ENCODE measurements around the gene LZTFL1. TPM values are rescaled to one million over a fixed set of nuclear protein-coding genes. Genes with fewer than 3 reads are reported as not detected.

Gene LZTFL1
- total RNA-seq, 2 donors from 2014 or later, result 8.3 to 8.9 TPM

DNA sequence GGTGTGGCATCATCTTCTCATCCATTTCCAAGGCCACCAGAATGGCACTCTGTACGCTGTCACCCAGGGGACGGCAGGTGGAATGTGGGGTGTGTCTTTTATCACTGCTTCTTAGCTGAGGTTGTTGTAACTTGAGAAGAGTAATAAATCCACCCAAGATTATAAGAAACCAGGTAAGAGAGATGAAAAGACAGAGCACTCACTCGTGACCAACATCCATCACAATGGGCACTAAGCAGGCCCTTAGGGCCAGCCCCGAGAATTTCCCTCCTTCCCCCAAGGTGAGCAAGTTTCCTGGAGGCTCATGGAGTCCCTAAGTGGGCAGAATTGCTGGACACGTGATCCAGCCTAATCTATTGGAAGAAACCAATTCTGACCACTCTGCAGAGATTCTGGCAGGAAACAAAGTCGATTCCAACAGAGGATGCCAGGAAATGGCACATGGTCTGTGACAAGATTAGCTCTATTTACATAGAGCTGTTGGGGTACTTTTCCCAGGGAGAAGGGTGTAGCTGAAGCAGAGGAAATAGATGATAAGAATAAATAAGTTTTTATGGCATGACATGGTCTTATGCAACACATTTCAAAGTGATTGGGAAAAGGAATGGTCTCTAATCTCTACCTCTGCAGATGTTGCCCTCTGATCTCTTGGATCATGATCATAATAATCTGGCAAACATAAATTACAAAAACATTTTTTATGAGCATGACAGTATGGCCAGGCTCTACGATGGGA is 68.0 kb downstream of the LZTFL1 start:
- H3K27me3 ChIP-seq, result no peaks in the 10 kb centered on the region
- DNase-seq (ENCODE audit: low spot score), result no peak
- H3K4me1 ChIP-seq, result no peaks in the 10 kb centered on the region
- H3K36me3 ChIP-seq, result no peaks in the 10 kb centered on the region
- H3K9me3 ChIP-seq, result no peaks in the 10 kb centered on the region
- TF ChIP-seq, protein P1, sequence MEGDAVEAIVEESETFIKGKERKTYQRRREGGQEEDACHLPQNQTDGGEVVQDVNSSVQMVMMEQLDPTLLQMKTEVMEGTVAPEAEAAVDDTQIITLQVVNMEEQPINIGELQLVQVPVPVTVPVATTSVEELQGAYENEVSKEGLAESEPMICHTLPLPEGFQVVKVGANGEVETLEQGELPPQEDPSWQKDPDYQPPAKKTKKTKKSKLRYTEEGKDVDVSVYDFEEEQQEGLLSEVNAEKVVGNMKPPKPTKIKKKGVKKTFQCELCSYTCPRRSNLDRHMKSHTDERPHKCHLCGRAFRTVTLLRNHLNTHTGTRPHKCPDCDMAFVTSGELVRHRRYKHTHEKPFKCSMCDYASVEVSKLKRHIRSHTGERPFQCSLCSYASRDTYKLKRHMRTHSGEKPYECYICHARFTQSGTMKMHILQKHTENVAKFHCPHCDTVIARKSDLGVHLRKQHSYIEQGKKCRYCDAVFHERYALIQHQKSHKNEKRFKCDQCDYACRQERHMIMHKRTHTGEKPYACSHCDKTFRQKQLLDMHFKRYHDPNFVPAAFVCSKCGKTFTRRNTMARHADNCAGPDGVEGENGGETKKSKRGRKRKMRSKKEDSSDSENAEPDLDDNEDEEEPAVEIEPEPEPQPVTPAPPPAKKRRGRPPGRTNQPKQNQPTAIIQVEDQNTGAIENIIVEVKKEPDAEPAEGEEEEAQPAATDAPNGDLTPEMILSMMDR (IDR thresholded peaks at IDR 0.05), result no peak
- no peak overlapping the region for H3K27ac ChIP-seq
- H3K4me3 ChIP-seq, result no peak overlapping the region

Other genes starting within 250 kb of the LZTFL1 start
- 10 to 100 TPM; 15.8 to 19.4 TPM for gene LIMD1, start 247.4 kb downstream of the LZTFL1 start, total RNA-seq
- 10 to 100 TPM; 16.6 to 18.7 TPM for gene SACM1L, start 152.7 kb downstream of the LZTFL1 start, total RNA-seq
- gene SLC6A20, start 45.6 kb downstream of the LZTFL1 start, total RNA-seq, result not detected
- not detected for gene CCR9, start 44.4 kb upstream of the LZTFL1 start, total RNA-seq
- gene CXCR6, start 101.3 kb upstream of the LZTFL1 start, total RNA-seq, result 1 to 10 TPM in 1 of 2 donors, not detected in 1; 1.2 TPM
- 100 to 1,000 TPM in 1 of 2 donors, 10 to 100 TPM in 1; 67.2 to 116 TPM for gene FYCO1, start 153.7 kb upstream of the LZTFL1 start, total RNA-seq
- not detected for gene XCR1, start 185.4 kb upstream of the LZTFL1 start, total RNA-seq